IPS DF 4.7 (cell line): ENCODE measurements around the gene ZNF200.
"Not testable (repeated sequence)": the region's sequence is repeated elsewhere in the genome, so short reads cannot be mapped to it uniquely, and the experiment has no call there.

Experiments
- DNase-seq: peaks from one replicate; pipeline ENCODE4 v3.0.0-alpha.2; 2013; ENCODE audit warnings: low spot score; ENCODE audit errors: extremely low read depth

The ZNF200 gene, protein sequence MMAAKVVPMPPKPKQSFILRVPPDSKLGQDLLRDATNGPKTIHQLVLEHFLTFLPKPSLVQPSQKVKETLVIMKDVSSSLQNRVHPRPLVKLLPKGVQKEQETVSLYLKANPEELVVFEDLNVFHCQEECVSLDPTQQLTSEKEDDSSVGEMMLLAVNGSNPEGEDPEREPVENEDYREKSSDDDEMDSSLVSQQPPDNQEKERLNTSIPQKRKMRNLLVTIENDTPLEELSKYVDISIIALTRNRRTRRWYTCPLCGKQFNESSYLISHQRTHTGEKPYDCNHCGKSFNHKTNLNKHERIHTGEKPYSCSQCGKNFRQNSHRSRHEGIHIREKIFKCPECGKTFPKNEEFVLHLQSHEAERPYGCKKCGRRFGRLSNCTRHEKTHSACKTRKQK

DNA sequence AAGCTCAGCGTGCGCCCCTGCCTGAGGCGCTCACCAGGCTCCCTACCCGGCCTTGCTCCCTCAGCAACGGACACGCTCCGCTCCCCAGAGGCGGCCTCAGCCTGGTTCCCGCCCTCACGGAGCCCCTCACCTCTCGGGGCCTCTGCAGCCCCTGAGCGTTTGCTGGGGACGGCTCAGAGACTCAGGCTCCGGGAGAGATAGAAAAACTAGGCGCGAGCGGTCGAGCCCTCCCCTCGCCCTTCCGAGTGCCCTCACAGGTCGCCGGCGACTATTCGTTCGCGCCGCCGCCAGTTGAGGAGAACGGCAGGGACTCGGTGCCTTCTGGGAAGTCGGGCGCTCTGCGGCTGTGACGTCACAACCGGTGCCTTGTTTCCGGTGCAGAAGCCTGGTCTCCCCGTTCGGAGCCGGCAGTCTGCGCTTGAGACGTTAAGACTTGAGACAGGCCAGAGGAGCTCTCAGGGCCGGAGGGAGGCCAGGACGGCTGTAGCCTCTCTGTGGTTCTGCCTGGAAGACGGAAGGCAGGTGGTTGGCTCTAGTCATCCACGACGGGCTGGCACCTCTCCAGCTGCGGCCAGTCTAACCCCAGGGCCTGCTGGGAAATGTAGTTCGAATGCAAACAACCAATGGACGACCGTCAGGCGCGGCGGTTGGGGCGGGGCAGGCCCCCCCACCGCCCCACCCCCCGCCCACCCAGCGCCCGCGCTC lies at the start of gene ZNF200:
TSS of gene ZNF200 (minus strand) at position 302 of the 705 bp plus-strand sequence. CDS start 1,403 bp downstream, outside the sequence.
- DNase-seq = peak; percentile 56

DNA sequence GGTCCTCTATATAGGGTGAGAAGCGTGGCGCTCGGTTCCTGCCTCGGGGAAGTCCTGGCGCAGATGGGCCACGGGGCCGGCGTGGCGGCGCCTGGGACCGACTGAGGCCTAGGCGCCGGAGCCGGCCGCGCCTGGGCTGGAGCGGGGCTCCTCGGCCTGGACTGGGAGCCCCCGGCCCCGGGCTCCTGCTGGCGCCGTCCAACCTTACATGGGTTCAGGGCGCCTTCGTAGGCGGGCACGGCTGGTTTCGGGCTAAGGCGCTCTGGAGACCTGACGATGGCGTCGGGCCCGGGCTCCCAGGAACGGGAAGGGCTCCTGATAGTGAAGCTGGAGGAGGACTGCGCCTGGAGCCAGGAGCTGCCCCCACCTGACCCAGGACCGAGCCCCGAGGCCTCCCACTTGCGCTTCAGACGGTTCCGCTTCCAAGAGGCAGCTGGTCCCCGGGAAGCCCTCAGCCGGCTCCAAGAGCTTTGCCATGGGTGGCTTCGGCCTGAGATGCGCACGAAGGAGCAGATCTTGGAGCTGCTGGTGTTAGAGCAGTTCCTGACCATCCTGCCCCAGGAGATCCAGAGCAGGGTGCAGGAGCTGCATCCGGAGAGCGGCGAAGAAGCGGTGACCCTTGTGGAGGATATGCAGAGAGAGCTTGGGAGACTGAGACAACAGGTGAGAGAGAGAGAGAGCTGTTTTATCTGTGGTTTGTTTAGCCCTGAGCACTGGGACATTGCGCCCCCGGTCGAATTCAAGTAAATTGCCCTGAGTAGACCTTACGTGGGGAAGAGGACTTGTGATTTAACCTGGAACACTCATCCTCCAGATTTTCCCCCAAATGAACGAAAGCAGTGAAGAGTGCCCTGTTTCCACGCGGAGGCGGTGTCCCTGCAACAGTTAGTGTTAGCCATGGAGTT lies 48.8 kb upstream of the ZNF200 start:
- no peak for DNase-seq

DNA sequence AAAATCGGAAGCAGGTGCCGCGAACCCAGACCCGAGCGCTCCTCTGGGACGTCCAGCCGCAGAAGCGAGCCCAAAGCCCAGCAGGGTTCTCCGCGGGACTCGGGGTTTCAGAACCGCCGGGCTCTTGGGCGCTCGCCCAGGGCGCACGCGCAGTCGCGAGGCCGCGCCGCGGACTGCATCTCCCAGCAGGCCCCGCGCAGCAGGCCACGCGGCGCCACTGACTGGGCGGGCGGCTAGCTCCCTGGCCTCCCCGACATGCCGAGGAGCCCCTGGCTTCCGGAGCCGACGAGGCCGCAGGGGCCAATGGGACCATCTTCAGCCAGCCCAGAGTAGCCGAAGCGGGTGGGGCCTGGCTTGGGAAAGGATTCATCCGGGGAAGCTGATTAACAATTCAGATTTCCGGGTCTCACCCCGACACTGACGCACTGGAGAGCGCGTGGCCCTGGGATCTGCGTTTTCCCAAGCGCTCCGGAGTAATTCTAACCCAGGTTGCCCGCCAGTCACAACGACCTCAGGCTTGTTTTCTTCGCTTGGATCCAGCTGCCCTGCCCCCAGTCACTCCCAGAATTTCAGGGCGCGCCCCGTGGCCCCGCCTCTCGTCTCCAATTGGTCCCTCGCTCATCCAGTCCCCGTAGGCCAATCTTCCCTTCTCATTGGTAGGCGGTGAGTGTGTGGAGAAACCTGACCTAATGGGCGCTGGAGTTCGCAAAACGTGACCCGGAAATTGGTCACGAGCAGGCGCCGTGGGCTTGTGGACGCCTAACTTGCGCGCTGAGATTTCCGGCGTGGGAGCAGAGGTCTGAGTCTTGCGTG lies 48.0 kb upstream of the ZNF200 start, which contains the start of gene ZNF263:
TSS of gene ZNF263 (plus strand) at position 762 of the 813 bp plus-strand sequence. CDS start 328 bp downstream, outside the sequence.
- peak; percentile 87 for DNase-seq

DNA sequence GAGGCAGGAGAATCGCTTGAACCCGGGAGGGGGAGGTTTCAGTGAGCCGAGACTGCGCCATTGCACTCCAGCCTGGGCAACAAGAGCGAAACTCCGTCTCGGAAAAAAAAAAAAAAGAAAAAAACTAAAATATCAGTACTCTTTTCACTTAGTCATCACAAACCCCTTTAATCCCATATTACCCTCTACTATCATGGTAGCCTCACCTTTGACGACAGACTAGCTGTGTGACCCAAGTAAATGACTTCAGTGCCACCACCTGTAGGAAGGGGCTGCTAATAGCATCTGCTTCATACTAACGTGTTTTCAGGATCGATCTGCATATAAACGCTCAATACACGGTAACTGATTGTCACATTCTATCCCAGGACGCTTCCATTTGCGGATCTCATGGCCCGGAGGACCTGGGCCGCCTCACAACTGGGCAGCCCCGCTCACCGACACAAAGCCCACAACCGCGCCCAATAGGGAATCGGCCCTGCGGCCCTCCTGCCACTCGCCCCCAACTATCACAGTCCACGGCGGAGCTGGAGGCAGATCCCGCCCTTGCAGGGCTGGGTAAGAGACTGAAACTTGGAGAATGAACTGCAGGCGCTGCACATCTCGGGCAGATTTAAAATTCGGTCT lies 47.3 kb upstream of the ZNF200 start:
- DNase-seq = no peak

DNA sequence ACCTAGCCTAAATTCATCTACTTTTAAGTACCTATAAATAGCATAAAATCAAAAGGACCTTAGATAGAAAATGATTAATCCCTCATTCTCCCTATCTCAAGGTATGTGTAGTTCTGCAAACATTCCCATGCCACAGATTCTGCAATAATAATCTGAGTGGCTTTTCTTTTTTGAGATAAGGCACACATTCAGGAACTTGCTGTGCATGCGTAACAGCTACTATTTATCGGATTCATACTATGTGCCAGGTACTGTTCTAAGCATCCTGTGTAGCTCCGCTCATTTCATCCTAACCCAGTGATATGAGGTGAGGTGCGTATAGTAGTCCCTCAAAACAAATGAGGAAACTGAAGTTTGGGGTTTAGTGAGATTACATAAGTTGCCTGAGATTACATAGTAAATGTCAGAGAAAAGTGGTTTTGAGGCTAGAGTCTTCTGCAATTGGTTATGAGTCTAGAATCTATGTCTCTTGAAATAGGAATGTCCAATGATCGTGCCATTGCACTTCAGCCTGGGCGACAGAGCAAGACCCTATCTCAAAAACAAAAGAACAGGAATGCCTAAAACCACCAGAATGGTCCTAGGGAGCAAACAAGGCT lies 46.4 kb upstream of the ZNF200 start:
- DNase-seq = no peak

DNA sequence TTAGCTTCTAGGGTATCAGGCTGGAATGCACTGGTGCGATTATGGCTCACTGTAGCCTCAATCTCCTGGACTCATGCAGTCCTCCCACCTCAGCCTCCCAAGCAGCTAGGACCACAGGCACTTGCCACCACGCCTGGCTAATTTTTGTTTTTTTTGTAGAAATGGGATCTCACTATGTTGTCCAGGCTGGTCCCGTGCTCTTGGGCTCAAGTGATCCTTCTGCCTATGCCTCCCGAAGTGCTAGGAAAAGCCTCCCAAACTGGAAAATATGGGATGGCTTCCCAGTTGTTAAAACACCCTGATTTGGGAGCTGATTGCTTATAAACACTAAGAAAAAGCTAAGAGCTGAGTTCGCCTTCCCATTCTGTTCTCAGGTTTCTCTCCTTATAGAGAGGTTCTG lies 41.7 kb upstream of the ZNF200 start:
- no peak for DNase-seq

DNA sequence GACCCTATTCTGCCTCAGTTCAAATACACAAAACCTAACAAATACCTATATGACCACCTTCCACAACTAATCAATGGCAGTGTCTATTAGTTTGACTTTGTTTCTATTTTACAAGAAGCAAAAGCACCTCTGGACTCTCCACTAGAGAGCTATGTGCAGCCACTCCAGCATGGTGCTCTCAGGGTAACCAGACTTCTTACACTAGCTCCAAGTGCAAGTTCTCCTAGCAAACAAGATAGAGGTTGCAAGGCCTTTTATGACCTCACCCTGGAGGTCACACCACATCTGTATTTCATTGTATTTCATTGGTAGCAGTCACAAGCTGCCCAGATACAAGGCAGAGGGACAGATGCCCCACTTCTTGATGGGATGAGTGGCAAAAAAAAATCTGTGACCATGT lies 40.0 kb upstream of the ZNF200 start:
- no peak for DNase-seq

DNA sequence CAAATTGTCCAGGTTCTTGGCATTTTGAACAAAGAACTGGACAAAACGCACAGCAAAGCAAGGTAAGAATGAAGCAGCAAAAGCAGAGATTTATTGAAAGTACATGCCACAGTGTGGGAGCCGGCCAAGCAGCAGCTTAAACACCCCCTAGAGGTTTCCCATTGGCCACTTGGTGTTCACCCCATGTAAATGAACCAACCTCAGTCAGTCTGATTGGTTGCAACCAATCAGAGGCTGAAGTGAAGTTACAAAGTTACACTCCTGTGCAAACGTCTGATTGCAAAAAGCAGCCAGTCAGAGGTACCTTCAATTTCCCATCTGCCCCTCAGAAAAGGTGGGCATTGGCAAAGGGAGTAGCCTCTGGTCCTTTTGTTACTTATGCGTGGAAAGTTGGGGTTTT lies 39.5 kb upstream of the ZNF200 start:
- DNase-seq = no peak

DNA sequence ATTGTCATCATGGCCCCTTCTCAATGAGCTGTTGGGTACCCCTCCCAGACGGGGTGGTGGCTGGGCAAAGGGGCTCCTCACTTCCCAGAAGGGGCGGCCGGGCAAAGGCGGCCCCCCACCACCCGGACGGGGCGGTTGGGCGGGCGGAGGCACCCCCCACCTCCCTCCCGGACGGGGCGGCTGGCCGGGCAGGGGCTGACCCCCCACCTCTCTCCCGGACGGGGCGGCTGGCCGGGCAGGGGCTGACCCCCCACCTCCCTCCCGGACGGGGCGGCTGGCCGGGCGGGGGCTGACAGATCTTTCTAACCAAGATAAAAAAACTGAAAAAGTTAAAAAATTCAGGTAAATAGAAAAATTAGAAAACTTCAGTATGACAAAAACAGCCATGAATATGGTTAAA lies 36.3 kb upstream of the ZNF200 start:
- DNase-seq = not testable (repeated sequence)

DNA sequence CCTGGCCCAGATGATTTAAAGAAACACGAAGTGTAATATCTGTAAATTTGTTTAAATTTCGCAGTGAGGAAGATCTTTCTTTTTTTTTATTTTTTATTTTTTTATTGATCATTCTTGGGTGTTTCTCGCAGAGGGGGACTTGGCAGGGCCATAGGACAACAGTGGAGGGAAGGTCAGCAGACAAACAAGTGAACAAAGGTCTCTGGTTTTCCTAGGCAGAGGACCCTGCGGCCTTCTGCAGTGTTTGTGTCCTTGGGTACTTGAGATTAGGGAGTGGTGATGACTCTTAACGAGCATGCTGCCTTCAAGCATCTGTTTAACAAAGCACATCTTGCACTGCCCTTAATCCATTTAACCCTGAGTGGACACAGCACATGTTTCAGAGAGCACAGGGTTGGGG lies 35.8 kb upstream of the ZNF200 start:
- DNase-seq = not testable (repeated sequence)

DNA sequence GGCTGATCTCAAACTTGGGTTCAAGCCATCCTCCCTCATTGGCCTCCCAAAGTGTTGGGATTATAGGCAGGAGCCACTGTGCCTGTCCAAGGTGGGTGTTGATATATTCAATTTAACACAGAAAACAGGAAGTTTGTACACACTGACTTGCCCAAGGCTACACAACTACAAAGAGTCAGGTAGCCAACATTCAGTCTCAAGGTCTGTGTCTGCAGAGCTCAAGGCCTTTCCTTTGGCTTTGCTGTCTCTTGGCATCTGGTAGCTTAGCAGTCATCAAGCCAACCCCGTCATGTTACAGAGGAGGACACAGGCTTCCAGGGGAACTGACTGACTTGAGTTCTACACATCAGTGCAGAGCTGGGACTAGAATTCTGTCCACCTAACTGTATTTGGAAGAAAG lies 33.3 kb upstream of the ZNF200 start:
- DNase-seq = no peak

DNA sequence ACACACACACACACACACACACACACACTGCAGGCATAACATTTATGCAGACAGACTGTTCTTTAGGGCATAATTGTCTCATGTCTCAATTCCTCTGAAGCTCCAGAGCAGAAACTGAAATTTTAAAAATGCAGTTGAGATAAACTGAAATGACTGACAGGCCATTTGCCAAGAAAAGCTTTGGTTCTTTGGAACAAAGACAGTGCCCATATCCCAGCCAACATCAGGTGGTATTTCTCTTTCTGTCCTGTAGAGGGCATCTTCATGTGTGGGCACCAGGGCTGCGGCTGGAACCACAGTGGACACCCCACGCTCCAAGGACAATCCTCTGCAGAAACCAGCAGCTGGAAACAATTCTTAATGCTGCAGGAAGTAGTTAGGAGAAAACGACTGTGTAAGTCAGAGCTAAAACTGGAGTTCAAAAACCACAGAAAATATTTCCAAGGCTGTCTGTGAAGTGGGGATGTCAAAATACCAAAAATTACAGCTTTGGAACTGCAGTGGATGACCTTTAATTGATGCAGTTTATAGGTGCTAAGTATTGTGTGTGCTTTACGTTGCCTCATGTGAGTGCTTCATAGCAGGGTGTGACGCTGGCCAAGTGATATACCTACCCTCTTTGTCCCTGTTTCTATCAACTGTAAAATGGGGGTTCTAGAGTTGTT lies 32.0 kb upstream of the ZNF200 start:
- DNase-seq = no peak

DNA sequence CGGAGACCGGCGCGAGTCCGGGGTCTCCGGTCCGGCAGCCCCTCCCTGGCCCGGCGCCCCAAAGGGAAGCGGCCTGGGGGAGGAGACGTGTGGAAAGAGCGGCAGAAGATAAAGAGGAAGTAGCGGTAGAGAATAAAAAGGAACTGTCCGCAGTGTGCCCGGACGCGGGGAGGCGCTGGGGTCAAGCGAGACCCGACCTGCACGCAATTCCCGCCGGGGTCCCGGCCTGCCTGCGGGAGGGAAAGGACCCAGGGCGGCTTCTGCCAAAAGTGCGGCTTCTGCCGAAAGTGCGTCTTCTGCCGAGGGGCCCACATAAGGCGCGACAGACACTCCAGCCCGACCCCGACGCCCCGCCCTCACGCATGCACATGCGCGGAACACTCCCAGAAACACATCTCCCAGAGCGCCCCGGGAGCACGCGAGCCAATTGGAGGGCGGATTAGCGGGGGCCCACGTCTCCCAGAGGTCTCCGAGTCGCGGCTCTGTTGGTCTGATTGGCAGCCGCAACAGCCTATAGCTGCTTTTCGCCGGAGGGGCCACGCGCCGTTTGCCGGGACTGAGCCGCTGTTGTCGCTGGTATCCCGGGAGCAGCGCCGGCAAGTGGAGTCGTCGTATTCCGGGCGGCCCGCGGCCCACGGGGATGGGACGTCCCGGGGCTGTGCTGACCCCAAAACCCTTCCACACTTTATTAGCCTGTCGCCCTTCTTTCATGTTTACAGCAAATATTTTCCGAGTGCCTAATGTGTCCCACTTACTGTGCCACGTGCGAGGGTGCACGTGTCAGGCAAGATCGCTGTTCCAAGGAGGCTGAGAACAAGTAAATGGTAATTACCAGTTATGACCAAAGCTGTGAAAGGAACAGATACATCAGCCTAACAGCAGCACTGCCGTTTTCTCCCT lies 29.4 kb upstream of the ZNF200 start:
- DNase-seq = peak; percentile 81

DNA sequence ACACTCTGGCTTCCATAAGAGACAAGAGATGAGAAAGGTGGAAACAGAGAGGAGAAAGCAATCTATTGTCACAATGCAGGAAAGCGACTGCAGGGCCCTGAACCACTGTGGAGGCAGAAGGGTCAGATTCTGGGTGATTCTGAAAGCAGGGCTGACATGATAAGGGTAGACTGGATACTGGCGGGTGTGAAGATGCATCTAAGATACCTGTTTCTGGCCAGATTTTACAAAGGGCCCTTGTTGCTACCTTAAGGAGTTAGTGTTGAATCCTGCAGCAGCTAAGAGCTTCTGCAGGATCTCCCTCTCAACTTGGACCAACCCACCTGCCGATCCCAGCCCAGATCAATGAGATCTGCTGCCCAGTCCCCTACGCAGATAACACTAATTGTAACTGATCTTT lies 27.6 kb upstream of the ZNF200 start:
- no peak for DNase-seq

DNA sequence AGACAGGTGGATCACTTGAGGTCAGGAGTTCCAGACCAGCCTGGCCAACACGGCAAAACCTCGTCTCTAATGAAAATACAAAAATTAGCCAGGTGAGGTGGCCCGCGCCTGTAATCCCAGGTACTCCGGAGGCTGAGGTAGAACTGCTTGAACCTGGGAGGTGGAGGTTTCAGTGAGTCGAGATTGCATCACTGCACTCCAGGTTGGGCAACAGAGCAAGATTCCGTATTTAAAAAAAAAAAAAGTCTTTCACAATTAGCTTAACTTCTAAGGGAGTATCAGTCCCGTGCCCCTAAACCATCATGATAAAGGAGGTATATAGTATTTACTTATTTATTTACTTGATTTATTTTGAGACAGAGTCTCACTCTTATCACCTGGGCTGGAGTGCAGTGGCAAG lies 24.9 kb upstream of the ZNF200 start:
- DNase-seq = no peak

DNA sequence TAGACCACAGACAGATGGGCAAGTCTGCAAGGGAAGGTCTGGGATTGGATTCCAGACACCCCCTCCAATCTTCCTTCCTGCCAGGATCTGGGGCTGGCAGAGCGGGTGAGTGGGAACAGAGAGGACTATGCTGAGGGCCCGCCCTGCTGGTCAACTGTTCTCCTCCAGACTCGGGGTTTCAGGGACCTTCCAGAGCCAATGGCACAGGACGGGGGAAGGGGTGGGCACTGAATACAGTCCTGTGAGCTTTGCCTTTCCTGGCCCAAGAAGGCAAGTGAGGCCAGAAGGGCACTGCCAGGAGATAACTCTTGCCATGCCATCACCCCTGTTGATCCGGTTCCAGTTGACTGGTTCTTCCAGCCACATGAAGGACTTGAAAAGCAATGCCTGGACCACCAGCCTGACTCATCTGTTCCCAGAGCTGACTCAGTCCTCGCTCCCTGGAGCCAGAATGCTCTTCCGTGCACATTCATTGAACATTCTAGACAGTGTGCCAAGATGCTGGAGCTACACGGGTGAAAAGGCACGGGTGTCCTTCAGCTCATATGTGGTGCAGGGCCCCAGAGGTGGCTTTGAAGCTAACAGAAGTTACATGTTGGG lies 22.0 kb upstream of the ZNF200 start:
- no peak for DNase-seq

DNA sequence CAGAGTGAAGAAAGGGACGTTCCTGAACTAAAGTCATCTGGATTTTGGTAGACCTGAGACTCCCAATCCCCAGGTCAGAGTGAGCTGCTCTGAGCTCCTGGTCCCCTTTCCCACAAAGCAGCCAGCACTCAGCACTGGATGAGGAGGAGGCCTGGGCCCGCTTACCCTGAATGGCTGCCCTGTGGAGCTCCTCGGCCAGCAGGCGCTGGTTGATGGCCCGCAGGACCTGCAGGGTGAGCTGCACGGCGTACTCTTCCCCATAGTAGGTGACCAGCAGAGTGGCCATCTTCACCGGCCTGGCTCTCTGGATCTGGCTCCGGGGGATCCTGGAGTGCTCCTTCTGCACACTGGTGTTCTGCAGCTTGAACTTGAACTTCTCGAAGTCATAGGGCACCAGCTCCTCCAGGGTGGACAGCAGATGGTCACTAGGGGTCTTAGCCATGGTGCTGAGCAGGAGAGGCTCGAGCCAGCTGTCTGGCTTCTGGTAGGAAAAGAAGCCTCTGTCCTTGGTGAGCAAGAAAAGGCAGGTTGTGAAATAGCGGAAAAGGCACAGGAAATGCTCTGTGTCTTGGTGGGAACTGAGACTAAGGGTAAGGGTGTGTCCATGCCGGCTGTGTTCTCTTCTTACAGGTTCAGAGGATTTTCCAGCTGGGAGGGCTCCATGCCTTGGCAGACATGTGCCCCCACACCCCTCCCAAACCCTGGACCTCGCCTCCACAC lies 21.3 kb upstream of the ZNF200 start, which contains the start of gene MEFV:
TSS of gene MEFV (minus strand) at position 488 of the 720 bp plus-strand sequence. CDS start at position 442, 46 bp downstream.
- no peak for DNase-seq
